Mesenteric fat pad (tissue), 1 donor: ENCODE measurements around the gene WIPF2. TPM values are rescaled to one million over a fixed set of nuclear protein-coding genes. Genes with fewer than 3 reads are reported as not detected.

ENCODE experiments used
- DNase-seq: peaks from one replicate; pipeline ENCODE4 v3.0.0-alpha.2; 2020; ENCODE audit warnings: low spot score
- total RNA-seq: library from RNA; stranded (reverse); fragmentation: NEBNext Ultra II Directional; extraction: Animal tissue kit (Norgen Biotek cat#: 25700); gene quantifications from one replicate; pipeline ENCODE4 v1.2.1, GENCODE V29; 2021
- donor health status: DM: yes; HTN: yes; CAD: no.

The WIPF2 gene
- total RNA-seq, 1 donor from 2014 or later = 29.5 TPM

DNA sequence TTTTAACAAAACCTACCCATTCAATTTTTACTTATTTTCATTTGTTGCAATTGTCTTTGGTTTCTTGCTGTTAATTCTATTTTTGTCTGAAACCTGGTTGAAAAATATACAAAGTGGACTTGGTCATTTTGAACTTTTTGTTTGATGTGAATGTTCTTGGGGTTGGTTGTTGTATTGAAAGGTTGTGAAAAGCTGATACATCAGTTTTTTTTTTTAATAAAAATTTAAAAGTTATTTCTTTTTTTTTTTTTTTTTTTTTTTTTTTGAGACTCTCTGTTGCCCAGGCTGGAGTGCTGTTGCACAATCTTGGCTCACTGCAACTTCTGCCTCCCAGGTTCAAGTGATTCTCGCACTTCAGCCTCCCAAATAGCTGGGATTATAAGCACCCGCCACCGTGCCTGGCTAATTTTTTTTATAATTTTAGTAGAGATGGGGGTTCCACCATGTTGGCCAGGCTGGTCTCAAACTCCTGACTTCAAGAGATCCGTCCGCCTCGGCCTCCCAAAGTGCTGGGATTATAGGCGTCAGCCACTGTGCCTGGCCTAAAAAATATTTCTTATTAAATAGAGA, 28.9 kb downstream of the WIPF2 start:
- no peak for DNase-seq

GRCh38 chr17:40248507-40248906, 29.4 kb downstream of the WIPF2 start:
- no peak for DNase-seq

DNA sequence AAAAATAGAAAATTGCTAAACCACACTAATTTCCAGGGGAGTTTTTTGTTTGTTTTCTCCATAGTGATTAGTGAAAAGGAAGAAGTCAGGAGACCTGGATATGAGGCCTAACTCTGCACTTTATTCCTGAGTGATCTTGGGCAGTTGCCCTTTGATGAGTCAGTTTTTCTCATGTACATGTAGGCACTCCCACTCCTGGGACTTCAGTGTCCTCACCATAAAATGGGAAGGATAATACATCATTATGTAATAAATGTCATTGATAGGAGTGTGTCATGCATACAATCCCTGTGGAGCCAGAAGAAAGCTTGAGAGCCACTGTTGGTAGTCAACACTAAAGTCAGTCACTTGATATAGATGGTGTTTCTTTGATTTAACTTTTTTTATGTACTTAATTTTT, 32.5 kb downstream of the WIPF2 start:
- no peak for DNase-seq

- DNase-seq = no peak
Observed at GRCh38 chr17:40253565-40253964, 34.5 kb downstream of the WIPF2 start.

DNA sequence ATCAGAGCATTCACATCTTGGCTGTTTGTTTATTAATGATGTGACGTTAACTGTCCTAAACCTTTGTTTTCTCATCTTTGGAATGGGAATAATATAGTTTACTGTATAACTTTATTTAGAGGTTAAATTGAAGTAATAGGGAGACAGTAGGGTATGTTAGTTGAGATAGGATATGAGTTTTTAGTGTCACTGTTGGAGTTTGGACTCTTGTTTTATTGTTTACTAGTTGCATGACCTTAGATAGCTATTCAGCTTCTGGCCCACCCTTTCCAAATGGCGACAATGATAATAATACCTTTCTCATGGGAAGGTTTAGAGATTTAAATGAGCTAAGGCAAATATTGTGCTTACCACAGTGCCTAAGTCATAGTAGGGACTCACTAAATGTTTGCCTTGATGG, 40.4 kb downstream of the WIPF2 start:
- no peak for DNase-seq

GRCh38 chr17:40260528-40260927, 41.4 kb downstream of the WIPF2 start:
- no peak for DNase-seq

DNA sequence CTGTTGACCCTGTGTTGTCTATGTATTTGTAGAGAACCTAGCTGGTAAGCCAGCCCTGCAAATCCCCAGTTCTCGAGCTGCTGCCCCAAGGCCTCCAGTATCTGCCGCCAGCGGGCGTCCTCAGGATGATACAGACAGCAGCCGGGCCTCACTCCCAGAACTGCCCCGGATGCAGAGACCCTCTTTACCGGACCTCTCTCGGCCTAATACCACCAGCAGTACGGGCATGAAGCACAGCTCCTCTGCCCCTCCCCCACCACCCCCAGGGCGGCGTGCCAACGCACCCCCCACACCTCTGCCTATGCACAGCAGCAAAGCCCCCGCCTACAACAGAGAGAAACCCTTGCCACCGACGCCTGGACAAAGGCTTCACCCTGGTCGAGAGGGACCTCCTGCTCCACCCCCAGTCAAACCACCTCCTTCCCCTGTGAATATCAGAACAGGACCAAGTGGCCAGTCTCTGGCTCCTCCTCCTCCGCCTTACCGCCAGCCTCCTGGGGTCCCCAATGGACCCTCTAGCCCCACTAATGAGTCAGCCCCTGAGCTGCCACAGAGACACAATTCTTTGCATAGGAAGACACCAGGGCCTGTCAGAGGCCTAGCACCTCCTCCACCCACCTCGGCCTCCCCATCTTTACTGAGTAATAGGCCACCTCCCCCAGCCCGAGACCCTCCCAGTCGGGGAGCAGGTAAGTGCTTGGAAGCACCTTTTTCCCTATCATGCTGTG, 45.5 kb downstream of the WIPF2 start:
- no peak for DNase-seq

- no peak for DNase-seq
Observed at GRCh38 chr17:40265337-40265736, 46.2 kb downstream of the WIPF2 start.

- DNase-seq = no peak
Observed at GRCh38 chr17:40266882-40267281, 47.8 kb downstream of the WIPF2 start.

- DNase-seq = no peak
Observed at GRCh38 chr17:40268141-40268712, 49.1 kb downstream of the WIPF2 start.

GRCh38 chr17:40278414-40278813, 59.3 kb downstream of the WIPF2 start:
- no peak for DNase-seq

GRCh38 chr17:40279402-40279801, 60.3 kb downstream of the WIPF2 start:
- no peak for DNase-seq

GRCh38 chr17:40281663-40282062, 62.6 kb downstream of the WIPF2 start:
- no peak for DNase-seq

DNA sequence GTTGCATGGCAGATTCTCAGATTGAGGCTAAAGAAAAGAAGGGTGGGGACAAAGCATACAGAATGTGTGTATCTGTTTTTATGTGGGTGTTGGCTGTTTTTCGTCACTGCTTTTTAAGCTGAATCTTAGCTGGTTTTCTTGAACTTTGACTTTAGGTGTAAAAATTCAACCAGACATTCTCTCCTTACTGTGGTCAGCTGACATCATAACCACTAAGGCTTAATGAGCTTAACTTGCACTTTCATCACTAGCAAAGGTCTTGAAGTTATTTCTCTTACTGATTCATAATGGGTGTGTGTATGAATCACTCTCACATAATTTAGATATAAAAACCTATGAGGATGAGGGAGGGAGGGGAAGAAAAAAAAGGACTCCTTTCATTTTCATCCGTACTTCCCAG, 64.6 kb downstream of the WIPF2 start:
- no peak for DNase-seq

GRCh38 chr17:40284085-40284713, 65.1 kb downstream of the WIPF2 start:
- no peak for DNase-seq

GRCh38 chr17:40286473-40286872, 67.4 kb downstream of the WIPF2 start:
- DNase-seq = no peak

GRCh38 chr17:40287159-40287493, 68.0 kb downstream of the WIPF2 start:
- no peak for DNase-seq

GRCh38 chr17:40287494-40288369, 68.6 kb downstream of the WIPF2 start, which contains the start of gene CDC6:
Gene CDC6 (plus strand): TSS chr17:40287879. CDS start chr17:40289421, 1,542 bp downstream.
- DNase-seq = peak; percentile 98

DNA sequence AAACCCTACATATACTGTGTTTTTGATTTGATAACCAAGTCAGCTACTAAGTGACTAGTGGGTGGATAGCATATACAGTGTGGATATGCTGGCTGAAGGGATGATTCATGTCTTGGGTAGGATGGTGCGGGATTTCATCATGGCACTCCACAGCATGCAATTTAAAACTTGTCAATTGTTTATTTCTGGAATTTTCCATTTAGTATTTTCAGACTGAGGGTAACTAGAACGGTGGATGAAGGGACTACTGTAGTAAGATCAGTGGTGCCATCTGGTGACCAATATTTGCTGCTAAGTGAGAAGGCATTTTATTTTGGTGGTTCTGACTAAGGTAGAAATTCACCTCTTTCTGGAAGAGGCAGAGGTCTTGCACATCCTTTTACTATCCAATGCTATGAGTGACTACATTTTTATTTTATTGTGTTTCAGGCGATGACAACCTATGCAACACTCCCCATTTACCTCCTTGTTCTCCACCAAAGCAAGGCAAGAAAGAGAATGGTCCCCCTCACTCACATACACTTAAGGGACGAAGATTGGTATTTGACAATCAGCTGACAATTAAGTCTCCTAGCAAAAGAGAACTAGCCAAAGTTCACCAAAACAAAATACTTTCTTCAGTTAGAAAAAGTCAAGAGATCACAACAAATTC, 71.7 kb downstream of the WIPF2 start:
- no peak for DNase-seq

GRCh38 chr17:40291281-40291664, 72.2 kb downstream of the WIPF2 start:
- no peak for DNase-seq

DNA sequence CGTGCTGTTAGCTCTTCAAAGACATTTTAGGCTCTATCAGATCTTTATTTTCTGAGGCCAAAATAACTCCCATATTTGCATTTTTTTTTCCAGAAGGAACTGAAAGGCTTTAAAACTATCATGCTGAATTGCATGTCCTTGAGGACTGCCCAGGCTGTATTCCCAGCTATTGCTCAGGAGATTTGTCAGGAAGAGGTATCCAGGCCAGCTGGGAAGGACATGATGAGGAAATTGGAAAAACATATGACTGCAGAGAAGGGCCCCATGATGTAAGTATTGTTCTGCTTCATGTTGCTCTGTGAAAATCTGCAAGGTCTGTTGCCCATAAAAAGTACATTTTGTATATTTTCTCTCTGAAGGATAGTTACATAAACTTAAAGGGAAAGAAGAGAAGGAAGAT, 74.3 kb downstream of the WIPF2 start:
- peak; percentile 12 for DNase-seq
